ENCODE results near the gene PRXL2A.

- TF ChIP-seq, protein P1, sequence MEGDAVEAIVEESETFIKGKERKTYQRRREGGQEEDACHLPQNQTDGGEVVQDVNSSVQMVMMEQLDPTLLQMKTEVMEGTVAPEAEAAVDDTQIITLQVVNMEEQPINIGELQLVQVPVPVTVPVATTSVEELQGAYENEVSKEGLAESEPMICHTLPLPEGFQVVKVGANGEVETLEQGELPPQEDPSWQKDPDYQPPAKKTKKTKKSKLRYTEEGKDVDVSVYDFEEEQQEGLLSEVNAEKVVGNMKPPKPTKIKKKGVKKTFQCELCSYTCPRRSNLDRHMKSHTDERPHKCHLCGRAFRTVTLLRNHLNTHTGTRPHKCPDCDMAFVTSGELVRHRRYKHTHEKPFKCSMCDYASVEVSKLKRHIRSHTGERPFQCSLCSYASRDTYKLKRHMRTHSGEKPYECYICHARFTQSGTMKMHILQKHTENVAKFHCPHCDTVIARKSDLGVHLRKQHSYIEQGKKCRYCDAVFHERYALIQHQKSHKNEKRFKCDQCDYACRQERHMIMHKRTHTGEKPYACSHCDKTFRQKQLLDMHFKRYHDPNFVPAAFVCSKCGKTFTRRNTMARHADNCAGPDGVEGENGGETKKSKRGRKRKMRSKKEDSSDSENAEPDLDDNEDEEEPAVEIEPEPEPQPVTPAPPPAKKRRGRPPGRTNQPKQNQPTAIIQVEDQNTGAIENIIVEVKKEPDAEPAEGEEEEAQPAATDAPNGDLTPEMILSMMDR (conservative IDR thresholded peaks at IDR 0.05 in 1 of 2, IDR thresholded peaks at IDR 0.05 in 1 of 2; ENCODE audit: extremely low read depth in 1 of 2, insufficient read depth in 1 of 2, low read depth in 1 of 2, low read length in 2 of 2), result no peak
- TF ChIP-seq EZH2 (IDR thresholded peaks at IDR 0.05; ENCODE audit: borderline replicate concordance, low read length), result no peak
Measured at GRCh38 chr10:80452069-80452468, 43.7 kb downstream of the PRXL2A start.
